ENCODE results near the gene DAP.

- TF ChIP-seq POLR2A (IDR thresholded peaks at IDR 0.05) (no peak), CTCF (IDR thresholded peaks at IDR 0.05) (no peak)
These were observed 127.6 kb downstream of the DAP start for GRCh38 chr5:10633271-10634049.

All from adrenal gland (tissue), 5 donors.